Renal pelvis (tissue), 4 donors: ENCODE data around the gene BAX. TPM values are rescaled to one million over a fixed set of nuclear protein-coding genes. Genes with fewer than 3 reads are reported as not detected.

Experiments used
- DNase-seq: peaks from one replicate; pipeline ENCODE4 v3.0.0-alpha.2; 2013
- polyA plus RNA-seq, 3 donors: library from polyadenylated mRNA; unstranded; fragments of 120-200 nt; gene quantifications; one replicate each; pipeline ENCODE4 v1.2.1, GENCODE V29; 2013; ENCODE audit not compliant: insufficient read length in 3 of 3

Gene BAX
- polyA plus RNA-seq, 3 donors, result 76.5 to 91.9 (median 87.6) TPM

- peak; percentile 81 for DNase-seq
These were observed 16.3 kb downstream of the BAX start for GRCh38 chr19:48970923-48971395.

- DNase-seq, result no peak
These were observed 21.5 kb downstream of the BAX start for GRCh38 chr19:48975947-48976847.

- DNase-seq, result no peak
These were observed 22.4 kb downstream of the BAX start for GRCh38 chr19:48977061-48977460.

- DNase-seq, result no peak
These were observed 27.6 kb downstream of the BAX start for GRCh38 chr19:48982280-48982679.

GRCh38 chr19:48985711-48986110 lies 31.0 kb downstream of the BAX start:
- DNase-seq, result no peak

GRCh38 chr19:48986211-48986610 lies 31.5 kb downstream of the BAX start:
- DNase-seq, result no peak

GRCh38 chr19:48987323-48987722 lies 32.6 kb downstream of the BAX start:
- DNase-seq, result no peak

GRCh38 chr19:48988286-48988685 lies 33.6 kb downstream of the BAX start:
- DNase-seq, result no peak

- no peak for DNase-seq
These were observed 34.2 kb downstream of the BAX start for GRCh38 chr19:48988860-48989259.

- DNase-seq, result no peak
These were observed 35.1 kb downstream of the BAX start for GRCh38 chr19:48989701-48990291.

GRCh38 chr19:48990400-48990799 lies 35.7 kb downstream of the BAX start:
- no peak for DNase-seq

GRCh38 chr19:48991011-48991609 lies 36.4 kb downstream of the BAX start:
- no peak for DNase-seq

- no peak for DNase-seq
These were observed 37.4 kb downstream of the BAX start for GRCh38 chr19:48991873-48992580.

- DNase-seq, result no peak
These were observed 38.0 kb downstream of the BAX start for GRCh38 chr19:48992581-48993174.

- peak; percentile 100 for DNase-seq
These were observed 38.7 kb downstream of the BAX start, which contains the start of the genes GYS1 and RUVBL2 for GRCh38 chr19:48993175-48994034. GYS1 (minus strand) TSS chr19:48993309; CDS start chr19:48993112, 197 bp downstream. RUVBL2 (plus strand) TSS chr19:48993887; CDS start chr19:48993912, 25 bp downstream.

GRCh38 chr19:48994035-48994386 lies 39.3 kb downstream of the BAX start:
- no peak for DNase-seq

- DNase-seq, result no peak
These were observed 43.3 kb downstream of the BAX start for GRCh38 chr19:48997972-48998371.

GRCh38 chr19:48999481-49000325 lies 45.0 kb downstream of the BAX start:
- no peak for DNase-seq

GRCh38 chr19:49004133-49004532 lies 49.5 kb downstream of the BAX start:
- no peak for DNase-seq
